HCT116 (cell line): ENCODE data around the gene ARNT2.

Experiments
- CEBPB ChIP-seq: IDR thresholded peaks from 2 replicates; pipeline ENCODE4 v1.6.1; 2012; ENCODE audit warnings: low read depth
- EZH2 ChIP-seq: fragments of 200-600 bp; sonication (generic); IDR thresholded peaks from 2 replicates; pipeline ENCODE4 v1.6.1; 2017; ENCODE audit warnings: antibody characterized with exemption, mixed run types
- EZH2phosphoT487 ChIP-seq: fragments of 200-600 bp; IDR thresholded peaks from 2 replicates; pipeline ENCODE4 v1.6.1; 2018; ENCODE audit warnings: antibody characterized with exemption, borderline replicate concordance
- POLR2A ChIP-seq: IDR thresholded peaks from 2 replicates; pipeline ENCODE4 v1.7.0; 2011; ENCODE audit warnings: borderline replicate concordance; ENCODE audit not compliant: insufficient read depth, insufficient read length; ENCODE audit errors: extremely low read depth
- POLR2AphosphoS5 ChIP-seq: IDR thresholded peaks from 2 replicates; pipeline ENCODE4 v1.6.1; 2011; ENCODE audit warnings: mild to moderate bottlenecking, low read depth, low read length, moderate library complexity
- SIN3A ChIP-seq: IDR thresholded peaks from 2 replicates; pipeline ENCODE4 v1.6.1; 2012; ENCODE audit warnings: low read depth
- TCF7L2 ChIP-seq: IDR thresholded peaks from 2 replicates; pipeline ENCODE4 v1.7.0; 2011; ENCODE audit warnings: borderline replicate concordance, inconsistent platforms; ENCODE audit not compliant: insufficient read depth, insufficient read length; ENCODE audit errors: extremely low read depth
- ZNF274 ChIP-seq: fragments of 200-500 bp; sonication (Bioruptor generic); IDR thresholded peaks from 2 replicates; pipeline ENCODE4 v1.6.1; 2014; ENCODE audit warnings: mild to moderate bottlenecking, low read depth, low read length, inconsistent platforms
- TF ChIP-seq, protein P1 (sequence below), 3 experiments: fragments of 200-600 bp in 1 of 3; sonication (generic) in 1 of 3; IDR thresholded peaks in 2 of 3; conservative IDR thresholded peaks in 1 of 3; 2 replicates each; pipeline ENCODE4 v1.5.1; 2012 to 2017; ENCODE audit warnings: low read depth in 2 of 3, low read length in 2 of 3, antibody characterized with exemption in 1 of 3, borderline replicate concordance in 1 of 3, control low read depth in 1 of 3, mild to moderate bottlenecking in 1 of 3, mixed read lengths in 1 of 3, mixed run types in 1 of 3, moderate library complexity in 1 of 3; ENCODE audit not compliant: insufficient read depth in 1 of 3
- TF ChIP-seq, protein P2 (sequence below): IDR thresholded peaks from 2 replicates; pipeline ENCODE4 v1.6.1; 2012; ENCODE audit warnings: low read depth
- TF ChIP-seq, protein P3 (sequence below): IDR thresholded peaks from 2 replicates; pipeline ENCODE4 v1.6.1; 2012
- TF ChIP-seq, protein P4 (sequence below): IDR thresholded peaks from 2 replicates; pipeline ENCODE4 v1.6.1; 2011; ENCODE audit warnings: mild to moderate bottlenecking, low read length, moderate library complexity; ENCODE audit not compliant: insufficient replicate concordance; ENCODE audit errors: extremely low read depth

DNA sequence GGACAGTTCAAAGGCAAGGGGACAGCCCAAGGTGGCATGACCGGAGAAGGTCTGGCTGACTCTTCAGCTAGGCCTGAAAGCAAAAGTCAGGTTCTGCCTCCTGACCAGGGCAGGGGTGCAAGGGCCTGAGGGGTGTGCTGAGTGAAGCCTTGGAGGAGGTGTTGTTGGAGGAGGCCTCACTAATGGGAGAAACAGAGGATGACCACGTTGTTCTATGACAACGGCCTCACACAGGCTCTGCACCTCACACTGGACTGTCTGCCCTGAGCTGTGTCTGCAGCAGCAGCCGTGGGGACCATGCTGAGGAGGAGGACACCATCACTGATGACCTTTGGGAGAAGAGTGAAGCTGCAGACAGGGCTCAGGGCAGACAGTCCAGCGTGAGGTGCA is 174.0 kb downstream of the ARNT2 start:
- no peak for TF ChIP-seq POLR2AphosphoS5
- TF ChIP-seq, protein P1, sequence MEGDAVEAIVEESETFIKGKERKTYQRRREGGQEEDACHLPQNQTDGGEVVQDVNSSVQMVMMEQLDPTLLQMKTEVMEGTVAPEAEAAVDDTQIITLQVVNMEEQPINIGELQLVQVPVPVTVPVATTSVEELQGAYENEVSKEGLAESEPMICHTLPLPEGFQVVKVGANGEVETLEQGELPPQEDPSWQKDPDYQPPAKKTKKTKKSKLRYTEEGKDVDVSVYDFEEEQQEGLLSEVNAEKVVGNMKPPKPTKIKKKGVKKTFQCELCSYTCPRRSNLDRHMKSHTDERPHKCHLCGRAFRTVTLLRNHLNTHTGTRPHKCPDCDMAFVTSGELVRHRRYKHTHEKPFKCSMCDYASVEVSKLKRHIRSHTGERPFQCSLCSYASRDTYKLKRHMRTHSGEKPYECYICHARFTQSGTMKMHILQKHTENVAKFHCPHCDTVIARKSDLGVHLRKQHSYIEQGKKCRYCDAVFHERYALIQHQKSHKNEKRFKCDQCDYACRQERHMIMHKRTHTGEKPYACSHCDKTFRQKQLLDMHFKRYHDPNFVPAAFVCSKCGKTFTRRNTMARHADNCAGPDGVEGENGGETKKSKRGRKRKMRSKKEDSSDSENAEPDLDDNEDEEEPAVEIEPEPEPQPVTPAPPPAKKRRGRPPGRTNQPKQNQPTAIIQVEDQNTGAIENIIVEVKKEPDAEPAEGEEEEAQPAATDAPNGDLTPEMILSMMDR (IDR thresholded peaks at IDR 0.05 in 2 of 3, conservative IDR thresholded peaks at IDR 0.05 in 1 of 3; ENCODE audit: borderline replicate concordance in 1 of 3, insufficient read depth in 1 of 3, low read depth in 2 of 3, low read length in 2 of 3) = no peak
- TF ChIP-seq, protein P2, sequence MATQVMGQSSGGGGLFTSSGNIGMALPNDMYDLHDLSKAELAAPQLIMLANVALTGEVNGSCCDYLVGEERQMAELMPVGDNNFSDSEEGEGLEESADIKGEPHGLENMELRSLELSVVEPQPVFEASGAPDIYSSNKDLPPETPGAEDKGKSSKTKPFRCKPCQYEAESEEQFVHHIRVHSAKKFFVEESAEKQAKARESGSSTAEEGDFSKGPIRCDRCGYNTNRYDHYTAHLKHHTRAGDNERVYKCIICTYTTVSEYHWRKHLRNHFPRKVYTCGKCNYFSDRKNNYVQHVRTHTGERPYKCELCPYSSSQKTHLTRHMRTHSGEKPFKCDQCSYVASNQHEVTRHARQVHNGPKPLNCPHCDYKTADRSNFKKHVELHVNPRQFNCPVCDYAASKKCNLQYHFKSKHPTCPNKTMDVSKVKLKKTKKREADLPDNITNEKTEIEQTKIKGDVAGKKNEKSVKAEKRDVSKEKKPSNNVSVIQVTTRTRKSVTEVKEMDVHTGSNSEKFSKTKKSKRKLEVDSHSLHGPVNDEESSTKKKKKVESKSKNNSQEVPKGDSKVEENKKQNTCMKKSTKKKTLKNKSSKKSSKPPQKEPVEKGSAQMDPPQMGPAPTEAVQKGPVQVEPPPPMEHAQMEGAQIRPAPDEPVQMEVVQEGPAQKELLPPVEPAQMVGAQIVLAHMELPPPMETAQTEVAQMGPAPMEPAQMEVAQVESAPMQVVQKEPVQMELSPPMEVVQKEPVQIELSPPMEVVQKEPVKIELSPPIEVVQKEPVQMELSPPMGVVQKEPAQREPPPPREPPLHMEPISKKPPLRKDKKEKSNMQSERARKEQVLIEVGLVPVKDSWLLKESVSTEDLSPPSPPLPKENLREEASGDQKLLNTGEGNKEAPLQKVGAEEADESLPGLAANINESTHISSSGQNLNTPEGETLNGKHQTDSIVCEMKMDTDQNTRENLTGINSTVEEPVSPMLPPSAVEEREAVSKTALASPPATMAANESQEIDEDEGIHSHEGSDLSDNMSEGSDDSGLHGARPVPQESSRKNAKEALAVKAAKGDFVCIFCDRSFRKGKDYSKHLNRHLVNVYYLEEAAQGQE = no peak
- TF ChIP-seq TCF7L2 = no peak
- TF ChIP-seq EZH2 = no peak
- TF ChIP-seq POLR2A = no peak
- TF ChIP-seq, protein P3, sequence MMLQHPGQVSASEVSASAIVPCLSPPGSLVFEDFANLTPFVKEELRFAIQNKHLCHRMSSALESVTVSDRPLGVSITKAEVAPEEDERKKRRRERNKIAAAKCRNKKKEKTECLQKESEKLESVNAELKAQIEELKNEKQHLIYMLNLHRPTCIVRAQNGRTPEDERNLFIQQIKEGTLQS = no peak
- no peak for TF ChIP-seq ZNF274
- TF ChIP-seq EZH2phosphoT487 = no peak
- TF ChIP-seq SIN3A = no peak
- no peak for TF ChIP-seq CEBPB
- TF ChIP-seq, protein P4, sequence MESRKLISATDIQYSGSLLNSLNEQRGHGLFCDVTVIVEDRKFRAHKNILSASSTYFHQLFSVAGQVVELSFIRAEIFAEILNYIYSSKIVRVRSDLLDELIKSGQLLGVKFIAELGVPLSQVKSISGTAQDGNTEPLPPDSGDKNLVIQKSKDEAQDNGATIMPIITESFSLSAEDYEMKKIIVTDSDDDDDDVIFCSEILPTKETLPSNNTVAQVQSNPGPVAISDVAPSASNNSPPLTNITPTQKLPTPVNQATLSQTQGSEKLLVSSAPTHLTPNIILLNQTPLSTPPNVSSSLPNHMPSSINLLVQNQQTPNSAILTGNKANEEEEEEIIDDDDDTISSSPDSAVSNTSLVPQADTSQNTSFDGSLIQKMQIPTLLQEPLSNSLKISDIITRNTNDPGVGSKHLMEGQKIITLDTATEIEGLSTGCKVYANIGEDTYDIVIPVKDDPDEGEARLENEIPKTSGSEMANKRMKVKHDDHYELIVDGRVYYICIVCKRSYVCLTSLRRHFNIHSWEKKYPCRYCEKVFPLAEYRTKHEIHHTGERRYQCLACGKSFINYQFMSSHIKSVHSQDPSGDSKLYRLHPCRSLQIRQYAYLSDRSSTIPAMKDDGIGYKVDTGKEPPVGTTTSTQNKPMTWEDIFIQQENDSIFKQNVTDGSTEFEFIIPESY = no peak
